NT2/D1 (cell line): Measurements from ENCODE around the gene LAMC1.

ENCODE experiments used
- DNase-seq: peaks from one replicate; pipeline ENCODE4 v3.0.0-alpha.2; 2011; ENCODE audit warnings: low read depth, low spot score
- H3K27me3 ChIP-seq: 2 replicates; pipeline ENCODE4 v1.6.0; 2011; ENCODE audit warnings: mild to moderate bottlenecking; ENCODE audit not compliant: insufficient read length, insufficient read depth
- H3K36me3 ChIP-seq: 2 replicates; pipeline ENCODE4 v1.6.1; 2011; ENCODE audit warnings: mild to moderate bottlenecking, low read length, mixed read lengths; ENCODE audit not compliant: insufficient read depth, insufficient read length
- H3K4me1 ChIP-seq: 2 replicates; pipeline ENCODE4 v1.5.1; 2011; ENCODE audit not compliant: insufficient read depth, insufficient read length
- H3K4me3 ChIP-seq: 2 replicates; pipeline ENCODE4 v1.5.1; 2011; ENCODE audit warnings: low read depth; ENCODE audit not compliant: insufficient read length
- H3K9ac ChIP-seq: 2 replicates; pipeline ENCODE4 v1.6.0; 2011; ENCODE audit warnings: low read depth; ENCODE audit not compliant: insufficient read length
- H3K9me3 ChIP-seq: 2 replicates; pipeline ENCODE4 v1.5.1; 2011; ENCODE audit warnings: mild to moderate bottlenecking, low read length; ENCODE audit not compliant: insufficient read depth
- SUZ12 ChIP-seq: IDR thresholded peaks from 2 replicates; pipeline ENCODE4 v1.6.1; 2011; ENCODE audit not compliant: insufficient read length, insufficient read depth; ENCODE audit errors: extremely low read depth
- YY1 ChIP-seq: IDR thresholded peaks from 2 replicates; pipeline ENCODE4 v1.6.1; 2011; ENCODE audit not compliant: insufficient read length, insufficient read depth
- ZNF274 ChIP-seq: IDR thresholded peaks from 2 replicates; pipeline ENCODE4 v1.6.1; 2011; ENCODE audit warnings: mild to moderate bottlenecking, low read depth, low read length

The LAMC1 gene

DNA sequence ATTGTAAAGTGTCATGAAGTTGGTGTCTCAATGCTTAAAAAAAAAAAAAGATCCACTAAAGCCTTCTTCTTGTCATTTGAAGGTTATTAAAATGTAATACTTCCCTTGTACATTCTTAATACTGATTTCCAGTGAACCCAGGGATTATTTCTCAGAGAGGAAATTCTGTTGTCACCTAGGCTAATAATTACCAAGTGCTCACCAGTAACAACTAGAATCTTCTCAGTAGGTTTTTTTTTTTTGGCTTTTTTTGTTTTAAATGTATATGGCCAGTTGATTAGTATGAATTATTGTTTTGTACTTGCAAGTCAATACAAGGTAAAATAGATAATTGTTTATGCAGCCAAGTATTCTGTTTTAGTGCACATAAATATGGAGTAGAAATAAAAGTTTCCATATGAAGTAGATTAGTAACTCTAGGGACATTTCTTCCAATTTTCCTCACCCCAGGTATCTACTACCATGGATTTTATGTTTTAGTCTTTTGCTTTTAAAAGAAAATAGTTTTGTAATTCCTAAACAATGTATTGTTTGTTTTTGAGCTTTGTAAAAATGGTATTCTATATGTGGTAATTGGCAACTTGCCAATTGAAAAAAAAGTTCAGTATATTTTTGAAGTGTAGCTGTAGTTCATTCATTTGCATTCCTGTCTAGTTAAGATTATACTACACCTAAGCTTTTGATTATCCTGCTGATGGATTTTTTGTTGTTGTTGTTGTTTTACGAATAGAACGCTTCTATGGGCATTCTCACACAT, 21.9 kb downstream of the LAMC1 start:
- H3K4me3 ChIP-seq = no peak overlapping the region
- no peak overlapping the region for H3K9ac ChIP-seq
- no peak for DNase-seq
- no peaks in the 10 kb centered on the region for H3K9me3 ChIP-seq
- TF ChIP-seq SUZ12 (no peak), YY1 (no peak), ZNF274 (no peak)
- peaks cover 14% of the 10 kb centered on the region for H3K36me3 ChIP-seq
- no peaks in the 10 kb centered on the region for H3K27me3 ChIP-seq
- H3K4me1 ChIP-seq = no peaks in the 10 kb centered on the region

DNA sequence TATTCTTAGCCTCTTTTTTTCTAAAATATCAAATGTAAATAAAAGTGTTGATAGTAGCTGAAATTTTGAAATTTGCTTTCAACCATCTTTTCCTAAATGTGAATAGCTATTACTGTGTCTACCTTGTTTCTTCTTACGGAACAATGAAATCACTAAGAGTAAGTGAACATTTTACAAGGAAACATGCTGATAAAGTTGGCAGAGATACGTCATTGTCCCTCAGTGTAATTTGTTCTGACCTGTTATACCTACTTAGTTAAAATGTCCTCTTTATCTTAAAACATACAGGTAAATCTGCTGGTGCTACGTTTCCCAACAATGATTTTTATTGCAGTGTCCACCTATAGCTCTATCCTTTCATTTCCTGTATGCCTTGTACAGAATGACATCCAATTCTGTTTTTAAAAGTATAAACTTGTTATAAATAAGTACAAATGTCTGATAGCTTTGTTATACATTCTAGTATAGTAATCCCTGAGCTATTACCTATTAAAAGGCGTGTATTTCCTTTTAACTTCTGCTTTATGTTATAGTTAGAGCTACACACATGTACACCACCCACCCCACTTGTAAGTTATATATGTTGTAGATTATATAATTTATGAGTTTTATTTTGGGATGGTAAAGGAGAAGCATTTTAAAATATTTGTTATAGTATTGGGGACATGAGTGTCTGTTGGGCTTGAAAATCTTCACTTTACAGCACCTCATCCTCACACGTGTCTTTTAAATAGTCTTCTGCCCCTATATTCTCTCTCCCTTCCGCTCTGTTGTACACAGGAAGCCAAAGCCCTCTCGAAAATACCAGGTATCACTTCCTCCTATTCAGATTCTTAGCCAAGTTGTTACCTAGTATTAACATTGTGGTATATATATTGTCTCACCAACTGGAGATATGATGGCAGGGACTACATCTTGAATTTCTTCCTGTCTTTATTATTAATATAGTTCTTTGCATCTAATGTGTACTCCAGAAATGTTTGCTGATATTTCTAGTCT, 25.2 kb downstream of the LAMC1 start:
- no peaks in the 10 kb centered on the region for H3K27me3 ChIP-seq
- TF ChIP-seq SUZ12 (no peak), ZNF274 (no peak), YY1 (no peak)
- DNase-seq = no peak
- peaks cover 7% of the 10 kb centered on the region for H3K36me3 ChIP-seq
- H3K4me3 ChIP-seq = no peak overlapping the region
- H3K9ac ChIP-seq = no peak overlapping the region
- H3K9me3 ChIP-seq = no peaks in the 10 kb centered on the region
- H3K4me1 ChIP-seq = peaks cover 3% of the 10 kb centered on the region

DNA sequence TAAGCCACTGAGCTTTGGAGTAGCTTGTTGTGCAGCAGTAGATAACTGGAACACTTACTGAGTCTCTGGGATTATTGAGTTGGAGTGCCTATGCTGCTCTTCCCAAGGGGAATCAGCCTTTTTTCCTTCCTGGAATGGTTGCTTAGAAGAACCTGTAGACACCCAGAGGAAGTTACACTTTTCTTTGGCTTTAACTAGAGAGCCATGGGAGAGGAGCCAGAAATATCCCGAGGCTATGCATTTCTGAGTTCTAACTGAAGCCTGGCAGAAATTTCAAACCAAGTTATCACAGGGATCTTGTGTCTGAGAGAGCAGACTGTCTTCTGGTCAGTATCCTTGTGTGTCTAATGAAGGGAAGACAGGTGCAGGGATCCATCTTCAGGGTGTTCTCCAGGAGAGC, 28.3 kb downstream of the LAMC1 start:
- Histone ChIP-seq H3K4me3 (no peak overlapping the region), H3K9ac (no peak overlapping the region), H3K36me3 (peaks cover 17% of the 10 kb centered on the region), H3K27me3 (no peaks in the 10 kb centered on the region), H3K9me3 (no peaks in the 10 kb centered on the region), H3K4me1 (peaks cover 3% of the 10 kb centered on the region)
- DNase-seq = no peak
- TF ChIP-seq ZNF274 (no peak), SUZ12 (no peak), YY1 (no peak)

DNA sequence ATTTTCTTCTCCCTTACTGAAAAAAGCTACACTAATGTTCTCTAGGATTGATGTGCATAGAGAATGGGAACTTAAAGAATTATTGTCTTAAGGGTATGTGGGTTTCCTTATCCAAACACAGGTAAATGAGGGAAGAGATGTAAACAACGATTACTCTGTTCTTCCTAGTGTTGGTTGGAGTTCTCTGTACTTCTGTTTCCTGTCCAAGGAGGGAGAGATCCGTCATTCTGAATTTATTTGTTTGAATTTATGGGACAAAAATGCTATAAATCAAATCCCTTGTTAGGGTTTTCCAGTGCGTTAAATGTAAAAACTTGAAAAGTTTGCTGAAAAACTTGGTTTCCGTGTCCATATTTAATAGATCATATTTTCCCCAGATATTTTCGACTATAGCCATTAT, 29.6 kb downstream of the LAMC1 start:
- H3K9ac ChIP-seq = no peak overlapping the region
- peaks cover 17% of the 10 kb centered on the region for H3K36me3 ChIP-seq
- H3K27me3 ChIP-seq = no peaks in the 10 kb centered on the region
- no peak overlapping the region for H3K4me3 ChIP-seq
- no peaks in the 10 kb centered on the region for H3K9me3 ChIP-seq
- DNase-seq = no peak
- no peak for TF ChIP-seq YY1
- TF ChIP-seq ZNF274 = no peak
- no peak for TF ChIP-seq SUZ12
- H3K4me1 ChIP-seq = peaks cover 3% of the 10 kb centered on the region

DNA sequence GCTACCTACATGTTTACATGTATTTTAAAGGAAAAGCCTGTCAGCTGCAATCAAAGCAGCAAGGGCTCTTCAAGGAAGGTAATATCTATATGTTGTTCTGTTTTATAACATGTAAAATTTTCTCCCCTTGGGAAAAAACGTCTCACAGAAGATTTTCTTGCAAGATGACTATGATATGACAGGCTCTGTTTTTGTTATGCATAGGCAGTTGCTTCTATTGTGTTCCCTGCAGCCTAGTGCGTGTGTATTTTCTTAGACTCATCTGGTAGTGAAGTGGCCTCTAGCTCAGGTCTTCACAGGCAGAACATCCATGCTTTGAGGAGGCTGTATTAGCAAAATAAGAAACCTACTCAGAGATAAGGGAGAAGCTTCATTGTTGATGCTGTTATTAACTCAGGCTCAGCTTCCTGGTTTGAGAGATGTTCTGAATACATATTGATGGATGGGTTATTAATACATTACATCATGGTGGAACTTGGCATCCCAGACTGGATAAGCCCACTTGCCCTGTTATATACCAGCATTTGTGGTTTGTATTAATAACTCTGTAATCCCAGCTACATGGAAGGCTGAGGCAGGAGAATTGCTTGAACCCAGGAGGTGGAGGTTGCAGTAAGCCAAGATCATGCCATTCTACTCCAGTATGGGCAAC, 35.8 kb downstream of the LAMC1 start:
- no peak for DNase-seq
- H3K27me3 ChIP-seq = no peaks in the 10 kb centered on the region
- peaks cover 18% of the 10 kb centered on the region for H3K36me3 ChIP-seq
- TF ChIP-seq ZNF274 (no peak), SUZ12 (no peak), YY1 (no peak)
- H3K4me1 ChIP-seq = no peaks in the 10 kb centered on the region
- H3K4me3 ChIP-seq = no peak overlapping the region
- H3K9me3 ChIP-seq = no peaks in the 10 kb centered on the region
- H3K9ac ChIP-seq = no peak overlapping the region

DNA sequence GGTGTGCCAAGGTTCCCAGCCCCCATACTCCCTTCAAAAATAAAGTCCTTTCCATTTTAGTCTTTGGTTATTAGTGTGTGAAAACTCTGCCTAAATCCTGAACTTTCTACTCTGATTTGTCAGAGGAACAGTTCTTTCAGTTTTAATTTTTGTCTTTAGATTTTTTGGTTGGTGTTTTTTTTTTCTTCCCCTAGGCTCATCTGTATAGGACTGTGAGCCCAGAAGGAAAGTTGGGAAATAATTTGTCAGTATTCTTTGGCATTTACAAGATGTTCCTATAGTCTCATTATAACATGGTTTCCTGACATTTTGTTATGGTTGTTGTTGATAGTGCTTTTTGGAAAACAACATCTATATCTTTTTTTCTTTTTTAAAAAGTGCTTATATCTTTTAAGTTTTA, 38.0 kb downstream of the LAMC1 start:
- Histone ChIP-seq H3K4me3 (no peak overlapping the region), H3K9me3 (no peaks in the 10 kb centered on the region), H3K27me3 (no peaks in the 10 kb centered on the region), H3K4me1 (no peaks in the 10 kb centered on the region), H3K9ac (no peak overlapping the region), H3K36me3 (peaks cover 15% of the 10 kb centered on the region)
- TF ChIP-seq YY1 (no peak), ZNF274 (no peak), SUZ12 (no peak)
- no peak for DNase-seq
